IPS DF 4.7 (cell line): ENCODE results near the gene AUTS2.

Experiments used
- DNase-seq: peaks from one replicate; pipeline ENCODE4 v3.0.0-alpha.2; 2013; ENCODE audit warnings: low spot score; ENCODE audit errors: extremely low read depth

The AUTS2 gene

DNA sequence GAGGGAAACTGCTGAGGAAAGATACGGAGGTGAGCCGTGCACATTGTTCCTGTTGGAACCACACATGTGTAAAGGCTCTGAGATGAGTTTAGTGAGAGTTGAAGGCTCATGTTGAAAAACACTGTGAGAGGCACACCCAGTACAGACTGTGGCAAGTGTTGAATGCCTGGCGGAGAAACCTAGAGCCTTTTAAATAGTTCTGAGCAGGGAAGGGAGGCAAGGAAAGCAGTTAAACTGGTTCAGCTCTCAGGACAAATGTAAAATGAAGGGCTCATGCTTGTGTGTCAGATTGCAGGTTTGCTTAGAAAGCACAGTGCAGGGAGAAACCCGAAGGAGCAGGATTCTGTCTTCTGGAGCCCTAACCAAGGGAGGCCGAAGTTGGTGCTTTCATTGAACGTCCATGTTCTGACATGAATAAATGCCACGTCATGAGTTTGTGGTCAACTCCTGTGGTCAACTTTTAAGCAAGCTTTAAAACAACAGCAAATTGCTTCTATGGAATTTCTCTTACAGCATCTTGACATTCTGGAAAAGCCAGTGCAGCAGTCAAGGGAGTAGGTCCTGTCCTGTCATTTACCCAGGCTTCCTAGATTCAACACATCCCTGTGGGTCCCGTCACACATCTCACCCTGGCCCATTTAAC lies 882.8 kb downstream of the AUTS2 start:
- no peak for DNase-seq

DNA sequence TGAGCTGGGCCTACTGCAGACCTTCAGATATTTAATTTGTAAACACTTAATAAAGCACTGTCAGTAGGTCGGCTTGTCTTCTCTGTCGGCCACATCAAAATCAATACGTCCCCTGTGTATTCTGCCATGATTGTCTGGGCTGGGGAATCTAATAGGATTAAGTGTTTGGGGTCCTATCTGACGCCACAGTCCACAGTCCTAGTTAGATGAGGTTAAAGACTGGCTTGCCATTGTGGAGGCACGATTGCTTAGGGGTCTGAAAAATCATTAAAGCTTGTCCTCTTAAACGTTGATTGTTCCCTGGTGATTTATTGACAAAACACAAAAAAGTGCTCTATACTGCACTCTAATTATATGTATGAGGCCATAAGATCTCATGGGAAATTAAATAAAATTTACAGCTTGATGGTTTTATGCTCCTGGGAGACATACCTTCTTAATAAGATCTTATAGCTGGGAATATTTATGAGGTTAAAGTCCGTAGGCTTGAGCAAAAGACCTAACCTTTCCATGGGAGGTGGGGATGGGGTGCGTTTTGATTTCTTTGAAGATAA lies 883.4 kb downstream of the AUTS2 start:
- no peak for DNase-seq

DNA sequence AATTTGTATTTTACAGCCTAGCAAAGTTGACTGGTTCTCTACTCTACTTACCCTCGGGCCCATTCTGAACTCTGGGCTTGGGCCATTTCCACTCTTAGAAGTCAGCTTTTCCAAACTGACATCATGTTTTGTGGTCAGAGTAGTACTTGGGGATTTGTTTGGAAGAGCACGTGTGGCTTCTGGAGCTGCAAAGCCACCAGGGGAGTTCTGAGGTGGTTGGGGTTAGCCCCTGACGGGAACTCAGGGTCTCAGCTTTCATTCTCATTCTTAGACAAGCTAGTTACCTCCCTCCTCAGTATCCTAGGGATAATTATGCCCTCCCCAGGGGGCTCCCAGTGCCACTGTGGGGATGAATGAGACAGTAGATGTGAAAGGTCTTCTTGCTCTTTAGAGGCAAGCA lies 886.0 kb downstream of the AUTS2 start:
- DNase-seq = no peak

DNA sequence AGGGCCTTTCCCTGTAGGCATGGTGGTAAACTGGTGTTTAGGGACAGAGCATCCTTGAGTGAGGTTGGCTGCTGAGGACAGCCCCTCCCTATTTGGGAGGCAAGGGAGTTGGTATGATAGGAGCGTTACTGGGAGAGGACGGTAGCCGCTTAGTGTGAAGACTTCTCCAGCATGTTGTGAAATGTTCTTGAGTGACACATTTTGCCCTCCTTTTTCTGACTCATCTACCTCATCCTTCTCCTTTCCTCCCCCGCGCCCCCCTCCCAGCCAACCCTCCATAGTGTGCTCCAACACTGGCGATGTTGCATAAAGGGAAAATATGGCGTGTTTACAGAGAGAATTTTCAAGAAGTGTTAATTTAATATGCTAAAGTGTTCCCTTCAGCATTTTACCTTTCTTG lies 888.7 kb downstream of the AUTS2 start:
- DNase-seq = no peak

DNA sequence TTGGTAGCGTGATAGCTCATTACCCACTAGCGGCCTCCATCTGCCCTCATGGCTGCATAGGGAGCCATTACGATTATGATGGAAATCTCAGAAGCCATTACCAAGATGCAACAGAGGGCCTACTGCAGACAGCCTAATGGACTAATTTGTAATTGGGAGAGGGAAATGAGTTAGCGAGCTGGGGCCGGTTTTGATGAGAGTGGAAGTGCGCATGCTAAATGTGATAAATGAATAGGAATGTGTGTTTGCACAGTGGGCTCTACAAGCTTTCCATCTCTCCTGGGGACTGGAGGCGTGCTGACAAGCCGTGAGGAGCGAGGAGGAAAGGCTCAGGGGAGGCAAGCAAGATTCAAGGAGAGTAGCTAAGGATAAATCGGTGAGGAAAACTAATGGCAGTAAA lies 889.2 kb downstream of the AUTS2 start:
- DNase-seq = no peak

DNA sequence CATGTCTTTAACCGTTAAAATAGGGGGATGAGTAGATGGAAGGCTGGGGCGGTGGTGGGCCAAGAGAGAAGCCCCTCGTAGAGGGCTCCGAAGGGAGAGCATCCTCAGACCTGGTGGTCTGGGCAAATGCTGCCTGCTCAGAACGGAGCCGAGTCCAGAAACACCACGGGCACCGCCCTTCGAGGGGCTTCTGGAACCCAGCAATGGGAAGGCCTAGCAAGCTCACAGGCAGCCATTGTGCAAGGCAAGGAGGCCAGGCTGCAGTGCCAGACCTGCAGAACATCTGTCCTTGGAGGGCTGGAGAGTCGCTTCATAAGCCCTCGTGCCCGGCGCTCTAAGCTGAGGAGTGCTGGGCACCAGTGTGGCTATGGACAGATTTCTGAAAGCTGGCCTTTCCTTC lies 889.6 kb downstream of the AUTS2 start:
- DNase-seq = no peak

DNA sequence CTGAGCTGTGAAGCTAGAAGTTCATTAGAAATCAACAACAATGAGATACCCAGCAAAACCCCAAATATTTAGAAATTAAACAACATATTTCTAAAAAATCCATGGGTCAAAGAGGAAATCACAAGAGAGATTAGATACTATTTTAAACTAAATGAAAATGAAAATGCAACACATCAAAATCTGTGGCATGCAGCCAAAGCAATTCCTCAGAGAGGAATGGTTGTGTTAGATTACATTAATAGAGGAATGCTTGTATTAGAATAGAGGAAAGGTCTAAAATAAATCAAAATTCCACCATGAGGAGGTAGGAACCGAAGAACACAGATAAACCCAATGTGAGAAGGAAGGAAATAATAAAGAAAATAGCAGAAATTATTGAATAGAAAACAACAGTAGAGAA lies 891.5 kb downstream of the AUTS2 start:
- DNase-seq = no peak

DNA sequence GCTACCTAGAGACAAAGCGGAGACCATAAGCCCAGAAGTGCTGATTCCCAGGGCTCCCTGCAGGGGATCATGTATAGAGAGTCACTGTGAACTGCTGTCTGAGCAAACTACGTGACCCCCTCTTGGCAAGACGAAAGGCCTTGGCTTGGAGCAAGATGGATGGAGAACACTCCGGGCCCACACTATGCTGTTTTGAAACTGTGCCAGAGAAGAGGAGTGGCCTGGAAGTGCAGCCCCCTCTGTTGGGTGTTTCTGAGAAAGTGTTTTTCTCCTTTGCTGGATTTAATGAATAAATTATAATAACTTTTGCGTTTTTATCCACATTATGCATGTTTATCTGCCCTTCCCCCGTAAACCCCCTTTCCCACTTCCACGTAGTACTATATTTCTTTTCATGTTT lies 894.4 kb downstream of the AUTS2 start:
- DNase-seq = no peak

DNA sequence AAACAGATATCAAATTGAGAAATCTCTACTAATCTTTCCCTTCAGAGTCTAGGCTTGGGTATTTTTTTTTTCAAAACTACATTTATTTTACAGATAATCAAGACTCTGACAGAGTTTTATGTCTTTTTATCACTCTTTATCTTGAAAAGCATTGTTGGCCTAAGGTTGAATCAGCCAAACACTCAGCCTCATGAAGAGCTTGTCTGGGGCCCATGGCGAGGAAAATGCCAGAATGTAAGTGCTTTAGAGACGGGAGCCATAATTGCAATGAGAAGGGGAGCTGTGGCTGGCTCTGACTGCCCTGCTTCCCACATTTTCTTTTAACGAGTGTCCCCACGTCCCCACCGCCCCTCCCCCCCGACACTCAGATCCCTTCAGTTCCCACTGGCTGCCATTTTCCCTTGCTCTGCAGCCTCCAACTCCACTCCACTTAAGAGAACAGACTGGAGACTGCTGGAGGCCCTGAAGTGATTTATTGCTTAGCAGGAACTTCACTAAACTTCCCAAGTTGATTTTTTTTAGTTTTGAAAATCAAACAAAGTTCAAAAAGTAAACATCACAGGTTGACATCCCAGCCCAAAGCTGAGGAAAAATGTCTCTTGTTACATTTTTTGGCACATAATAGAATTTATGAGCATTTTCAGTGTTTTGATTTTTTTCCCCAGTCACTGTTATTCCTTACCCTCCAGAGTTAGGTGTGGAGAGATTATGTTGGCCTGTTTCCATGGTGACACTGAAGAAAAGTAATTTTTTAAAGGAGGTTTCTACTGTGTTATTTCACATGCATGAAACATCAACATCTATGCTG lies 896.2 kb downstream of the AUTS2 start:
- DNase-seq = no peak

DNA sequence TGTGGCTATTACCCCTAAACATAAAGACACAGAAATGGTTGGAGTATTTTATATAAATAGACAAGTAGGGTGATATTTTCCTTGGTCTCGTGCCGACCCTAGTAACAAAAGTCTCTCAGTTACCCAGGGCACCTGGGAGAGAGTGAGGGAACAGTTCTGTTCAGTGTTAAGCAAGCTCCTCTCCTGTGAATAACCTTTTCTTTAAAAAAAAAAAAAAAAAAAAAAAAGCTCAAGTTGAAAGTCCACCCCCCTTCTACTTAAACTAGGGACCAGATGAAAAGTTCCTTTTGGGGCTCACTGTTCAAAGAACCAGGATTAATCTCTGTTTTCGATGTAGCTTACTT lies 896.7 kb downstream of the AUTS2 start:
- no peak for DNase-seq

DNA sequence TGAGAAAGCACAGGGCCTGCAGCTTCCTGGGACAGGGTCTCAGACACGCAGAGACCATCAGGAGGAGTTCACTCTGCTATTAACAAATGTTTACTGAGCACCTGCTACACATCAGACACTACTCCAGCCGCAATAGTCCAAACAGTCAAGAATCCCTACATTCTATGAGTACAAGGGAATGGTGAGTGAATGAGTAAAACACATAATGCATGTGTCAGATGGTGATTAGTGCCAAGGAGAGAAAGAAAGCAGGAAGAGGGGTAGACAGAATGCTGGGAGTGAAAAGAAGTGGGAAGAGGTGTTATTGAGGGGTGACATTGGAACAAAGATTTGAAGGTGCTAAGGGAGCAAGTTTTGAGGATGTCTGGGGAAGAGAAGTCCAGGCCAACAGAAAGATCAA lies 899.5 kb downstream of the AUTS2 start:
- no peak for DNase-seq

DNA sequence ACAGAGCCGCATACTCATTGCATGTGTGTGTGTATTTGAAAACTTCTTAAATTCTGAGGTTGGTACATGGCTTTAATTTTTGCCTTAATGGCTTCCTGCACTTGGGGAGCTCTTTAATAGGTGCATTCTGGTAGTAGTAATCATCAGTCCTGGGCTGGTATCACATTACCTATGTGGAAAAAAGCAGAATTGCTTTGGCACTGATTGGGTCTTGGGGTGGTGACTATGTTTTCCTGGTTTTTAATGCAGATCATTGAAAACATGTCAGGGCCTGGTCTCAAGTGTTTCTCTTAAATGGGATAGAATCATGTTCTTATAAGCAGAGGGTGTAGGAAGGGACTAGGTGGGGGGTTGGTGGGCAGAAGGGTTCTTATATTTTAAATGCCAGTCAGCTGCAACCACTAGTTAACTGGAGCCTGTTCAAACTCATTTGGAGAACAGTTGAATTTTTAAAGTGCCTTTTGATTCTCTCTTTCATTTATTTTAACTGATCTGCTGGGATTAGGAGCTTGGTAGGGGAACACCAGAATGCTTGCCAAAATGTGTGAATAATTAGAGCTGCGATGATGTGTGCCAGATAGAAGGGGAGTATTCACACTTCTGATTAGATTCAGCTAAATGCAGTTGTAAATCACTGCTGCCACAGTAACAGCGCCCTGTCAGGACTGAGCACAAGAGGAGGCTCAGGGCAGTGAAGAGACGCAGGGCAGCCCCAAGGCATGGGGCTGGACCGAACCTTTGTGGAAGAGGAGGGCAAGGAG lies 900.1 kb downstream of the AUTS2 start:
- DNase-seq = no peak

DNA sequence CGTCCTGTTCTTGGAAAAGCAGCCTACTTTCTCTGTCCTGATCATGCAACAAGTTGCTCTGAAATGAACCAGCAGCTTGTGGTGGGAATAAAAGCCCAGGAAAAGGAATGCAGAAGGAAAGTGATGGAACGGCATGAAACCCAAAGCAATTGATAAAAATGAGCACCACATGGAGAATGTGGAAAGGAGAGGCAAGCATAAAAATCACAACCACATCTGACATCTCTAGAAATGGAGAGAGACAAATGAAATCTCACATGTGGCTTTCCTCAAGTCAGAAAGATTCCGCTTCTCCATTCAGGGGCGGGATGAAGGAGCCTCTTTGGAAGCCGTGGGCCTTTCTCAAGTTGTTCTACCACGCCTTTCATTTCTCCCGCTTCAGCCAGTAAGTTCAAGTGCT lies 902.0 kb downstream of the AUTS2 start:
- no peak for DNase-seq

DNA sequence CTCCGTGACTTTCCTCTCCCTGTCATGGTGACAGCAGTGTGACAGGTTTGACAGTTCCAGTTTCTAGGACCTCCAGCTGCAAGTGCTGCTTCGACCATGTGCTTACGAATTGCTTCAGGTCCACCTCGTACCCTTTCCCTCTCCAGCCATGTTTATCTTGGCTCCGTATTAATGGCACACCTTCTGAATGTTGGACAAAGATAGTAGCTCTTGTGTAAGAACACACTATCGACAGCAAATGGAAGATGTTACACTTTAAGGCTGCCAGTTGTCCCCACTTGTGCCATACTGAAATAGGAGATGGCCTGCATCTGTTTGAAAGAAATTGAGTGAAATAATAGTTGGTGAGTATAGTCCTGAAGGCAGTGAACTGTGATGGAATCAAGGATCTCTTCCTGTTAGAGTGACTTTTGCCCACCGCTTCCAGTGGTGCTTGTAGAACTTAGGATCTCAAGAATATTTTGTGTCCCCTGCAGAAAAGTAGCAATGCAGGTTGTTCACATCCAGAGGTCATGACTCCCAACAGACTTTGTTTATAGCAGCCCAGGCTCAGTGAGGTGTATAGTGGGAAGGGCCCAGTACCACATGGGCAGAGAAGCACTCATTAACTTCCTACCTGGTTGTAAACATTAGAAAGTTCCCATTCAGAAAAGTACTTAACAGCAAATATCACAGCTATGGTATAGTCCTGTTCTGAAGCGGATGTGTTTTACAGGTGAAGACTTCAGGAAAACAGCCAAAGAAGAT lies 904.0 kb downstream of the AUTS2 start:
- no peak for DNase-seq

DNA sequence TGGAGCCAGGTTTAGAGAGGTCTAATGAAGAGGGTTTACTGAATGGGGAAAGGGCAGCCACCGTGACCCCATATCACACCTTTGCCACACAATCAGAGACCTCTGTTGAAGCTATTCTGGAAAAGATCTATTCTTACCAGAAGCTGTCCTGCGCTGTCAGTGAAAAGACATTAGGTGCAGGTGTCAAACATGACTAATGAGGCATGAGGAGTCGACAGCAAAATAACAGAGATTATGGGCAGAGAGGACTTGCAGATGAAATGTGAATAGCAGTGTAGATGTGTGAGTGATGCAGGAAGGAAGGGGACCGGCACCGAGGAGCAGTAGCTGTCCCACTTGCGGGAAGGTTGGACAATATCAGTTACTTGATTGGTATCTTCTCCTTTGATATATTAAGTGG lies 906.0 kb downstream of the AUTS2 start:
- DNase-seq = no peak

DNA sequence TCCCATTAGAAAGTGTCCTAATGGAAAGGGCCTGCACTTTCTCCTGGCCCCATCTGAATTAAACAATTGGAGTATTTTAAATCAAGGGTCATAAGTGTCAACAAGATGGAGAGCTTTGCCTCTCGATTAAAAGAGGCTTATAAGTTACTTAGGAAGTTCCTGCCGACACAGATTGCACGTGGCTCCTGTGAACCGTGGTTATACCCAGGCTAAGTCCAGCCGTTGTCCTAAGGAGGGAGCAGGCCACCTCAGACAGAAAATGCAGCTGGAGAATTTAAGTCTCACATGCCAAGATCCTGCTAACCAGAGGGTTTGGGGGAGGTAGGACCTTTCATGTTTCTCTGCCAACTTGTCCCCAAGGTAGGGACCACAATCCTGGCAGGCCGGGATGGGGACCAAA lies 907.2 kb downstream of the AUTS2 start:
- DNase-seq = no peak

DNA sequence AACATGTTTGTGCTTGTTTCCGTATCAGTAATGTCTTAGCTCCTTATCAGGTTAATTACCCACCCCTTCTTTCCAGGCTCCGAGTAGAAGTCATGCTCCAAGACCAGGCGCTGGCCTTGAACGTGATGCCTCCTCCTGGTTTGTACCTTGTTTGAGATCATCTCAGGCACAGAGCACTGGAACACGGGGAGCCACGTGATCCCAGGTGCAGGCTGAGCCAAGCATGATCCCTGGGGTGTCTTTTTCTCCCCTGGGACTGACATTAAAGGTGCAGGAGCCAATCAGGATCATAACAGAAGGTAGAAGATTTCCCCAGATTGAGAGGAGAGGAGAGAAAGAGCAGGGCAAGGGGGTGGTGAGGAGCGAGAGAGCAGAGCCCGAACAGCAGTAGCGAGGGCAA lies 907.6 kb downstream of the AUTS2 start:
- no peak for DNase-seq

DNA sequence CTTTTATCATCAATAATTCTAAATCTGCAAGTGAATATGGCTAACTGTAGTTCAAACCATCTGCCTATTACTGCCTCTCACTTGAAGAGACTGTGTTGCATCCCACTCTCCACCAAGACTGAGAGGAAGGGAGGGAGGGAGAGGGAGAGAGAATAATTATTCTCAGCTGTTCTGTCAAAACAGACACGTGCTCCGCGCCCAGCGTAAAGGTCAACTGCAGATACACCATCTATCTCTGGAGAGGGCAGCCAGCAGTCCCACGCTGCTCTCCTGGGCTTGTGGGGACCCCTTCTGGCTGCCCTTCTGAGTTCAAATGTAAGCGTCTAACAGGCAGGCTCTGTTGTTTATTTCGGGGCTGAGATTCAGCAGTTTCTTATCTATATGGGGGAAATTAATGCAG lies 908.2 kb downstream of the AUTS2 start:
- DNase-seq = no peak

DNA sequence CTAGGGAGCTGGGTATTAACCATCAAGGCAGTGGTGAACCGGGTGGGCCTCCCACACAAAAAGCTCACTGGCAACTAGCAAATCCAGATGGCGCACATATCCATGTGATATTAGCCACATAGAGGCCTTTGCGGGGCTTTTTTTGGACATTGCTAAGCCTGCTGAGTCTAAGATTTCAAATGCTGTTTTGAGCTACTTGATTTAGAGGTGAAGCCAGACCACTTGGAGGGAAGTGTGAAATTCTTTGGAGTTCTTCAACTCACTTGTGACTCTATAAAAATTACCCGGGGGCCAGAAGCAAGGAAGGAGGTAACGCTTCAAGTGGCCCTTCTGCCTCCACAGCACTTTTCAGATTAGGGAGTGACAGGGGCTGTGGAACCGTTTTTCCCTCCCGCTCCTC lies 913.9 kb downstream of the AUTS2 start:
- no peak for DNase-seq

DNA sequence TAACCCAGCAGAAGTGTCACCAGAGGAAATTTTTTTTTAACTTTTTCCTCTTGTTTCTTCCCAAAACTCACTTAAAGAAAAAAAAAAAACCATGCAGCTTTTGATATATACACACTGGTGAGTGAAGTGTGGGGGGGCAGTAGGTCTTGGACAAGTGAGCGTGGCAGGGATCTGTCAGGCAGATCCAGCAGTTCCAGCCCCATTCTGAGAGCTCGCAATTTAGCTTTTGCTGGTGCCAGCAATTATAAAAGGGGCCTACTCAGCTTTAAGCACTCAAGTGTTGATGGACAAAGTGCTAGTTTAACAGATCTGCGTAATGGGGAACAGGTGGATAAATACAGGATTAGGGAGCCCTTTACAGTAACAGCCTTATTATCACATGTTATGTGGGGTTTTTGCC lies 914.5 kb downstream of the AUTS2 start:
- no peak for DNase-seq

DNA sequence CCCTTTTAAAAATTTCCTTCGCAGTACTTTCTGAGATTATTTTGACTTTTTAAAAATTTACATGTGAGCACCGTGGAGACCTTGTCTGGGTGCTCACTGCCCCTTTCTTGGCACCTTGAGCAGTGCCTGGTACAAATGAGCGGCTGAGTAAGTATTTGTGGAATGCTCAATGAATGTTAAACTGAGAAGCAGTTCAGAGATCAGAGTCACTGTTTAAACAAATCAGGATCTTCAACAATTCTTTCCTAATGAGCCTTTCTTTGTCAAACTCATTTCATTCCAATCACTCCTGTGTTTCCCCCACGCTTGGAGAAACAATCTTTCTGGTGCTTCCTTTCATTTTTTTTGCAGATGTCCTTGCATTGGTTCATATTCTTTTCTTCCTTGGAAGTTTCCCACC lies 922.3 kb downstream of the AUTS2 start:
- DNase-seq = no peak
